Thoracic aorta (tissue), 2 donors: ENCODE results near the gene SNX6. TPM values are rescaled to one million over a fixed set of nuclear protein-coding genes. Genes with fewer than 3 reads are reported as not detected.
A peak's percentile ranks its signal among the peaks of the same experiment; 100 is the strongest.

Experiments
- ATAC-seq: fragments of 150-250 bp; one replicate; pipeline ENCODE4 v1.8.0; 2017; ENCODE audit warnings: low read depth; ENCODE audit not compliant: insufficient number of reproducible peaks, low FRiP score
- DNase-seq: peaks from one replicate; pipeline ENCODE4 v3.0.0-alpha.2; 2020; ENCODE audit warnings: low spot score
- H3K27ac ChIP-seq, 2 donors: fragments of 200-600 bp; sonication (generic); 1 replicate in 1 of 2; 2 replicates in 1 of 2; pipeline ENCODE4 v1.5.1; 2016; ENCODE audit warnings: mild to moderate bottlenecking in 2 of 2, moderate library complexity in 2 of 2
- H3K27me3 ChIP-seq: fragments of 200-600 bp; sonication (generic); replicated peaks from 2 replicates; pipeline ENCODE4 v1.6.0; 2016; ENCODE audit warnings: mild to moderate bottlenecking; ENCODE audit not compliant: insufficient read depth
- H3K36me3 ChIP-seq: fragments of 200-600 bp; sonication (generic); one replicate; pipeline ENCODE4 v1.5.1; 2016
- H3K4me1 ChIP-seq, 2 donors: fragments of 200-600 bp; sonication (generic); 1 replicate in 1 of 2; 2 replicates in 1 of 2; pipeline versions ENCODE4 v1.5.1 to v1.6.0; 2016; ENCODE audit warnings: low read depth in 2 of 2, mild to moderate bottlenecking in 1 of 2; ENCODE audit not compliant: control insufficient read depth in 1 of 2
- H3K4me3 ChIP-seq: fragments of 200-600 bp; sonication (generic); 2 replicates; pipeline ENCODE4 v1.5.1; 2016; ENCODE audit warnings: mild to moderate bottlenecking
- H3K9me3 ChIP-seq: fragments of 200-600 bp; sonication (generic); 2 replicates; pipeline ENCODE4 v1.5.1; 2016
- total RNA-seq, 2 donors: library from RNA; depleted of rRNA; stranded (reverse); fragments of >200 nt; gene quantifications; one replicate each; pipeline versions ENCODE4 v1.1.0 to v1.2.3, GENCODE V29; 2016
- TF ChIP-seq, protein P1 (sequence below): fragments of 200-600 bp; sonication (generic); IDR thresholded peaks from one replicate; pipeline ENCODE4 v1.5.1; 2019; ENCODE audit warnings: antibody characterized with exemption

Gene SNX6
- total RNA-seq, 2 donors from 2014 or later, result 84.2 to 128 TPM

DNA sequence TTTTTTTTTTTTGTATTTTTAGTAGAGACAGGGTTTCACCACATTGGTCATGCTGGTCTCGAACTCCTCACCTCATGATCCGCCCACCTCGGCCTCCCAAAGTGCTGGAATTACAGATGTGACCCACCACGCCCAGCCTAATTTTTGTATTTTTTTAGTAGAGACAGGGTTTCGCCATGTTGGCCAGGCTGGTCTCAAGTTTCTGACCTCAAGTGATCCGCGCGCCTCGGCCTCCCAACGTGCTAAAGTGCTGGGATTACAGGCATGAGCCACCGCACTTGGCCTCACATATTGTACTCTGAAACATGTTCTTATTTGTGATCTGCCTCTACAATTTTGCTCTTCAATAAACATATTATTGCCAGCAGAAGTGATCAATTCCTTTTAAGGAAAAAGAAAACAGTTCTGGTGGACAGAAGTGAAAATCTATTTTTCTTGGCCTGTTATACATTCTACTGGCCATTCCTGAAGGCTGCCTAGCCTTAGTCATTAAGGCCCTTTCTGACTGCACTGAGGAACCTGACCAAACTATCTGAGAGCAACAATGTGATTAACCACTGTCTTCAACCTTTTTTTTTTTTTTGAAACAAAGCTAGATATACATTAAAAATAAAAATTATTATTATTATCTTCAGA is 36.1 kb downstream of the SNX6 start:
- DNase-seq, result no peak
- no peaks in the 10 kb centered on the region for H3K9me3 ChIP-seq
- H3K4me1 ChIP-seq, result peaks cover 3 to 12% of the 10 kb centered on the region in 2 donors
- TF ChIP-seq, protein P1, sequence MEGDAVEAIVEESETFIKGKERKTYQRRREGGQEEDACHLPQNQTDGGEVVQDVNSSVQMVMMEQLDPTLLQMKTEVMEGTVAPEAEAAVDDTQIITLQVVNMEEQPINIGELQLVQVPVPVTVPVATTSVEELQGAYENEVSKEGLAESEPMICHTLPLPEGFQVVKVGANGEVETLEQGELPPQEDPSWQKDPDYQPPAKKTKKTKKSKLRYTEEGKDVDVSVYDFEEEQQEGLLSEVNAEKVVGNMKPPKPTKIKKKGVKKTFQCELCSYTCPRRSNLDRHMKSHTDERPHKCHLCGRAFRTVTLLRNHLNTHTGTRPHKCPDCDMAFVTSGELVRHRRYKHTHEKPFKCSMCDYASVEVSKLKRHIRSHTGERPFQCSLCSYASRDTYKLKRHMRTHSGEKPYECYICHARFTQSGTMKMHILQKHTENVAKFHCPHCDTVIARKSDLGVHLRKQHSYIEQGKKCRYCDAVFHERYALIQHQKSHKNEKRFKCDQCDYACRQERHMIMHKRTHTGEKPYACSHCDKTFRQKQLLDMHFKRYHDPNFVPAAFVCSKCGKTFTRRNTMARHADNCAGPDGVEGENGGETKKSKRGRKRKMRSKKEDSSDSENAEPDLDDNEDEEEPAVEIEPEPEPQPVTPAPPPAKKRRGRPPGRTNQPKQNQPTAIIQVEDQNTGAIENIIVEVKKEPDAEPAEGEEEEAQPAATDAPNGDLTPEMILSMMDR, result no peak
- no peaks in the 10 kb centered on the region for H3K27me3 ChIP-seq
- no peak for ATAC-seq
- H3K4me3 ChIP-seq, result no peak overlapping the region
- peak overlapping the region; percentile 31 to 74 for H3K27ac ChIP-seq
- peaks cover 55% of the 10 kb centered on the region for H3K36me3 ChIP-seq

DNA sequence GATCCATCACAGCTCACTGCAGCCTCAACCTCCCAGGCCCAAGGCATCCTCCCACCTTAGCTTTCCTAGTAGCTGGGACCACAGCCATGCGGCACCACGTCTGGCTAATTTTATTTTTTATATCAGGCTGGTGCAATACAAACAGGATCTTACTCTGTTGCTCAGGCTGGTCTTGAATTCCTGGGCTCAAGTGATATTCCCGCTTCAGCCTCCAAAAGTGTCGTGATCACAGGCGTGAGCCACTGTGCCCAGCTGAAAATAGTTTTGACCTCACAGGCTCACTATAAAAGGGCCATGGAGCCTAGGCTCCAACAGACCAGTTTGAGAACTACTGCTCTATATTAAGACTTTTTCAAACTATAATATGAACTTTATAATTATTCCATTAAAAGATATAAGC is 37.3 kb downstream of the SNX6 start:
- H3K36me3 ChIP-seq, result peaks cover 47% of the 10 kb centered on the region
- no peak for DNase-seq
- ATAC-seq, result no peak

GRCh38 chr14:34583525-34583924 is 46.4 kb downstream of the SNX6 start:
- Histone ChIP-seq H3K9me3 (no peaks in the 10 kb centered on the region), H3K27me3 (no peaks in the 10 kb centered on the region), H3K4me3 (no peak overlapping the region), H3K36me3 (peaks cover 27% of the 10 kb centered on the region), H3K4me1 (no peaks in the 10 kb centered on the region), H3K27ac (no peak overlapping the region)
- TF ChIP-seq, protein P1, result no peak
- ATAC-seq (no peak), DNase-seq (no peak)

More for the DNA sequence above, 37.3 kb downstream of the SNX6 start:
- Histone ChIP-seq H3K4me1 (peaks cover 3 to 12% of the 10 kb centered on the region in 2 donors), H3K27ac (no peak overlapping the region), H3K27me3 (no peaks in the 10 kb centered on the region), H3K9me3 (no peaks in the 10 kb centered on the region), H3K4me3 (no peak overlapping the region)
- TF ChIP-seq, protein P1, result no peak

DNA sequence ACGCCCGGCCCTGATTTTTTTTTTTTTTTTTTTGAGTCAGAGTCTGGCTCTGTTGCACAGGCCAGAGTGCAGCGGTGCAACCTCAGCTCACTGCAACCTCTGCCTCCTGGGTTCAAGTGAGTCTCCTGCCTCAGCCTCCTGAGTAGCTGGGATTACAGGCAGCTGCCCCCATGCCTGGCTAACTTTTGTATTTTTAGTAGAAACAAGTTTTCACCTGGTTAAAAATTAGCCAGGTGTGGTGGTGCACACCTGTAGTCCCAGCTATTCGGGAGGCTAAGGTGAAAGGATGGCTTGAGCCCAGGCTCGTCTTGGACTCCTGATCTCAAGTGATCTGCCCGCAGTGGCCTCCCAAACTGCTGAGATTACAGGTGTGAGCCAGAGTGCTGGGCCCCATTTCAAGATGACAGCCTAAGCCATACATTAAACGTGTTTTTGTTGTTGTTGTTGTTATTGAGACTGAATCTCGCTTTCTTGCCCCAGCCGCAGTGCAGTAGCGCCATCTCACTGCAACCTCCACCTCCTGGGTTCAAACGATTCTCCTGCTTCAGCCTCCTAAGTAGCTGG is 47.7 kb downstream of the SNX6 start:
- DNase-seq, result no peak
- TF ChIP-seq, protein P1, result no peak
- no peaks in the 10 kb centered on the region for H3K27me3 ChIP-seq
- peaks cover 33% of the 10 kb centered on the region for H3K36me3 ChIP-seq
- no peak overlapping the region for H3K4me3 ChIP-seq
- ATAC-seq, result no peak
- no peaks in the 10 kb centered on the region for H3K9me3 ChIP-seq
- H3K4me1 ChIP-seq, result no peaks in the 10 kb centered on the region
- H3K27ac ChIP-seq, result no peak overlapping the region

- no peaks in the 10 kb centered on the region for H3K9me3 ChIP-seq
- H3K4me3 ChIP-seq, result no peak overlapping the region
- peaks cover 25% of the 10 kb centered on the region for H3K36me3 ChIP-seq
- ATAC-seq, result no peak
- no peak overlapping the region for H3K27ac ChIP-seq
- DNase-seq, result no peak
- TF ChIP-seq, protein P1, result no peak
- no peaks in the 10 kb centered on the region for H3K27me3 ChIP-seq
- no peaks in the 10 kb centered on the region for H3K4me1 ChIP-seq
Observed at GRCh38 chr14:34580381-34580780, 49.6 kb downstream of the SNX6 start.
